ENCODE data around the gene PGM1.

GRCh38 chr1:63701187-63701586, 108.0 kb downstream of the PGM1 start:
- TF ChIP-seq EZH2 (IDR thresholded peaks at IDR 0.05; ENCODE audit: insufficient read depth, poor library complexity, severe bottlenecking) (no peak), EZH2phosphoT487 (IDR thresholded peaks at IDR 0.05; ENCODE audit: insufficient read depth, low read depth) (no peak)
